Measurements from ENCODE around the gene HS3ST4.

HS3ST4 gene

GRCh38 chr16:26108836-26109505 lies 417.2 kb downstream of the HS3ST4 start:
- DNase-seq (ENCODE audit: low read depth): no peak

- DNase-seq (ENCODE audit: low read depth): no peak
Observed at GRCh38 chr16:26111900-26112299, 420.1 kb downstream of the HS3ST4 start.

DNA sequence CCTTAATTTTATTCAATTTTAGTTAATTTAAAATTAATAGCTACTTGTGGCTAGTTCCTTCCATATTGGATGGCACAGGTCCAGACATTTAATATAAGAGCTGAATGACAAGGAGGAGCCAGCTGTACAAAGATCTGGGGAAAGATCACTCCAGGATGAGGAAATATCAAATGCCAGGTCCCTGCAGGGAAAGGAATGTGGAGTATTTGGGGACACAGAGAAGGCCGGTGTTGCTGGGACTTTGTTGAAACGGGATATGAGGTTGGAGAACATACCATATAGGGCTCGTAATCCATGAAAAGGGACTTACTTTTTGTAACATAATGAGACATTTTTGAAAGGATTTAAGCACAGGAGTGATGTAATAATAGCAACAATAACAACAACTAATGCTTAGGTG lies 426.8 kb downstream of the HS3ST4 start:
- no peak for DNase-seq (ENCODE audit: low read depth)

GRCh38 chr16:26120729-26121128 lies 429.0 kb downstream of the HS3ST4 start:
- DNase-seq (ENCODE audit: low read depth): no peak

- no peak for DNase-seq (ENCODE audit: low read depth)
Observed at GRCh38 chr16:26128296-26128695, 436.5 kb downstream of the HS3ST4 start.

- no peak for DNase-seq (ENCODE audit: low read depth)
Observed at GRCh38 chr16:26129997-26130396, 438.2 kb downstream of the HS3ST4 start.

- DNase-seq (ENCODE audit: low read depth): no peak
Observed at GRCh38 chr16:26133416-26134093, 441.8 kb downstream of the HS3ST4 start.

- no peak for DNase-seq (ENCODE audit: low read depth)
Observed at GRCh38 chr16:26134588-26134987, 442.8 kb downstream of the HS3ST4 start.

- DNase-seq (ENCODE audit: low read depth): no peak
Observed at GRCh38 chr16:26137956-26138355, 446.2 kb downstream of the HS3ST4 start.

GRCh38 chr16:26139091-26139490 lies 447.3 kb downstream of the HS3ST4 start:
- DNase-seq (ENCODE audit: low read depth): no peak

DNA sequence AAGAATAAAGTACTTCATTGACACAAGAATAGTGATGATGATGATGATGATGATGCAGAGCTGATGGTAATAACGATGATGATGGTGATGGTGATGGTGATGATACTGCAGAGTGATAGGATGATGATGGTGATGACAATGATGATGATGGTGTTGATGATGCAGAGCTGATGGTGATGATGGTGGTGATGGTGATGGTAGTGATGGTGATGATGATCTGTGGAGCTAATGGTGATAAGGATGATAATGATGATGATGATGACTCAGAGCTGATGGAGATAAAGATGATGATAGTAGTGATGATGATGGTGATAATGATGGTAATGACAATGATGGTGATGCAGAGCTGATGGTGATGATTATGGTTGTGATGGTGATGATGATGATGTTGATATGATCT lies 448.1 kb downstream of the HS3ST4 start:
- no peak for DNase-seq (ENCODE audit: low read depth)

DNA sequence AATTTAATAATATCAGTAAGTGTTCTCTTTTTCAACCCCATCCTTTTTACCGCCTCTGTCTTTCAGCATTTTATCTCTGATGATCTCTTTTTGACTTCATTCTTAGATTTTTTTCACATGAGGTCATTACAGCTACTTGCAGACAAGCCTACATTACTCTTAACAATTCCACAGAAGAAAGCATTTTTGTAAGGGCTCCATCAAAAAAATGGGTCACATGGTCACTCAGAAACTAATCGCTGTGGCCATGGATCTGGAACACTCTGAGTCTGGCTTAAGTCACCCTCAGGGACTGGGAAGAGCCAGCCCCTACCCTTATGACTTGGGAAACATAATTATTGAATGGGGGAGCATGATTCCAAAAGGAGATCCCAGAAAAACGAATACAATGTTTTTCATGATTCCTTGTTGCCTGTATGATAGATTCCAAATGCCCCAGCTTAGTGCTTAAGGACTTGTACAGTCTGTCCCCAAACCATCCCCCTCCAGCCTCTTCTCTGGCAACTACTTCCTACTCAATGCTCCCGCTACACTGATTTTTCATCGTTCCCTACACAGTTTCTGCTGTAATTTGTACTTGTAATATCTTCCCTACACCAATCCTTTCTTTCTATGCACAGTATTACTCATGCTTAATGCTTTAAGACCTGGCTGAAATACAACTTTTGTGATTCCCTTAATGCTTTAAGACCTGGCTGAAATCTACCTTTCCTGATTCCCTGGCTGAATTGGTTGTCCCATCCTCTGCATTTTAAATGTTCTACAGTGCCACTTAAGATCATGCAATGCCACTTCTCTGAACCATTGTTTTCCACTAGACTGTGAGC lies 457.8 kb downstream of the HS3ST4 start:
- DNase-seq (ENCODE audit: low read depth): no peak

- DNase-seq (ENCODE audit: low read depth): no peak
Observed at GRCh38 chr16:26155221-26155620, 463.5 kb downstream of the HS3ST4 start.

GRCh38 chr16:26157319-26157718 lies 465.6 kb downstream of the HS3ST4 start:
- DNase-seq (ENCODE audit: low read depth): no peak

- no peak for DNase-seq (ENCODE audit: low read depth)
Observed at GRCh38 chr16:26158142-26158759, 466.5 kb downstream of the HS3ST4 start.

GRCh38 chr16:26161461-26162180 lies 469.9 kb downstream of the HS3ST4 start:
- no peak for DNase-seq (ENCODE audit: low read depth)

DNA sequence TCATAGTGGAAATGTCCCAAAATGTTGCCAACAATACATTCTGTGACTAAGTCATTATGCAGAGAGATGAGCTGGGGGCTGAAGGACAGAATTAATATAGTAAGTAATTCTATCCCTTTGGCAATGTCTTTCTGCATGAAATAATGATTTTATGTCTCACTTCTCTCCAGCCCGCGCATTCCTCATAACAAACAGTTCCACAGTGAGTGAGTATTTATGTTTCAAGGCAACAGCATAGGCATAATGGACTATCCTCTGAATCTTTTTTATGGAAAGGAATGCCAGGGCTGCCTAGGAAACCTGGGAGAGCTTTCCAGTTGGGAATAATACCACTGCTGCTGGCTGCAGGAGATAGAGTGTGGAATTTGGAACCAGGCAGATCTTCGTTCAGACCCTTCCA lies 477.7 kb downstream of the HS3ST4 start:
- DNase-seq (ENCODE audit: low read depth): no peak

DNA sequence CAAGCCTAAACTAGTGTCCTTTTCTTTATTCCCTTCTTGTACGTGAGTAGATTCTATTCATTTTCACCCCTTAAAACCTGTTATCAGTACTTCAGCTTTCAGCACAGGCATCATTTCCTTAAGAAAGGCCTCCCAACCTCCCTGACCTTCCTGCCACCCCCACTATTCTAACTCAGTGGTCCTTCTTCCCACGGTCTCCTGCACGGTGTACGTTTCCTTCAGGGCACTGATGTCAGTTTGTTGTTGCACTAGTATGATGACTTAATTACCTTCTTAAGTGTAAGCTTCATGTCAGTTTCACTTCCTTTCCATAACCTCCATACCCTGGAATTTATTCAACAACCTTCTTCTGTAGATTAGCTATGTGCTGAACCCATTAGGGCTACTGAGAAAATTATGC lies 484.2 kb downstream of the HS3ST4 start:
- no peak for DNase-seq (ENCODE audit: low read depth)

- DNase-seq (ENCODE audit: low read depth): no peak
Observed at GRCh38 chr16:26177438-26177837, 485.7 kb downstream of the HS3ST4 start.

DNA sequence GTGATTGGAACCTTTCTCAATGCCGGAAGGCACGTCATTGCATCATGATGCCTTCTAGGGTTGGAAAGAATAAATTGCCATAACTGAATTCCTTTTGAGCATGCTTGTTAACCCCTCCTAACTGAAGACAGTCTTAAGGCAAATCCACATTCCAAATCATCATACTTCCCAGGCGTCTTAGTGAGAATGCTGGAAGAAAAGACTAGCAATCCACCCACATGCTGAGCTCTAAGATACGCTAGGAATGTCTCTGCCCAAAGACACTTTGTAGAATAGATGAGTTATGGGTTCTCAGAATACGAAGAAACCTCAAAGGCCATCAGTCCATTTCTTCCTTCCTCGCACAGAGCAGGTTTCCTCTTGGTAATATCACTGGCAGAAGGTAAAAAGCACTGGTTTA lies 486.5 kb downstream of the HS3ST4 start:
- DNase-seq (ENCODE audit: low read depth): no peak

- no peak for DNase-seq (ENCODE audit: low read depth)
Observed at GRCh38 chr16:26186091-26186615, 494.4 kb downstream of the HS3ST4 start.

All from stimulated activated CD4-positive, alpha-beta T cell treated with anti-CD3 and anti-CD28 coated beads, Interleukin-2, amount 100 ng/mL, for 4 hours (primary cell).